ENCODE results near the gene FIGLA.
A peak's percentile ranks its signal among the peaks of the same experiment; 100 is the strongest.

Gene FIGLA

GRCh38 chr2:70767699-70768589 lies 22.5 kb downstream of the FIGLA start, which contains the start of gene ADD2:
TSS of gene ADD2 (minus strand) at chr2:70768200. CDS start at chr2:70706408, 61,792 bp downstream.
- TF ChIP-seq, protein P1, sequence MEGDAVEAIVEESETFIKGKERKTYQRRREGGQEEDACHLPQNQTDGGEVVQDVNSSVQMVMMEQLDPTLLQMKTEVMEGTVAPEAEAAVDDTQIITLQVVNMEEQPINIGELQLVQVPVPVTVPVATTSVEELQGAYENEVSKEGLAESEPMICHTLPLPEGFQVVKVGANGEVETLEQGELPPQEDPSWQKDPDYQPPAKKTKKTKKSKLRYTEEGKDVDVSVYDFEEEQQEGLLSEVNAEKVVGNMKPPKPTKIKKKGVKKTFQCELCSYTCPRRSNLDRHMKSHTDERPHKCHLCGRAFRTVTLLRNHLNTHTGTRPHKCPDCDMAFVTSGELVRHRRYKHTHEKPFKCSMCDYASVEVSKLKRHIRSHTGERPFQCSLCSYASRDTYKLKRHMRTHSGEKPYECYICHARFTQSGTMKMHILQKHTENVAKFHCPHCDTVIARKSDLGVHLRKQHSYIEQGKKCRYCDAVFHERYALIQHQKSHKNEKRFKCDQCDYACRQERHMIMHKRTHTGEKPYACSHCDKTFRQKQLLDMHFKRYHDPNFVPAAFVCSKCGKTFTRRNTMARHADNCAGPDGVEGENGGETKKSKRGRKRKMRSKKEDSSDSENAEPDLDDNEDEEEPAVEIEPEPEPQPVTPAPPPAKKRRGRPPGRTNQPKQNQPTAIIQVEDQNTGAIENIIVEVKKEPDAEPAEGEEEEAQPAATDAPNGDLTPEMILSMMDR (IDR thresholded peaks at IDR 0.05; ENCODE audit: low read depth, low read length) = no peak
- DNase-seq (ENCODE audit: low read depth in 2 of 2) = peak; percentile 3 to 21
- peak within 1 kb of the TSS in 1 of 2 donors; percentile 3 for H3K4me3 ChIP-seq (replicated peaks in 1 of 2; ENCODE audit: low read depth in 2 of 2, low read length in 2 of 2)

DNA sequence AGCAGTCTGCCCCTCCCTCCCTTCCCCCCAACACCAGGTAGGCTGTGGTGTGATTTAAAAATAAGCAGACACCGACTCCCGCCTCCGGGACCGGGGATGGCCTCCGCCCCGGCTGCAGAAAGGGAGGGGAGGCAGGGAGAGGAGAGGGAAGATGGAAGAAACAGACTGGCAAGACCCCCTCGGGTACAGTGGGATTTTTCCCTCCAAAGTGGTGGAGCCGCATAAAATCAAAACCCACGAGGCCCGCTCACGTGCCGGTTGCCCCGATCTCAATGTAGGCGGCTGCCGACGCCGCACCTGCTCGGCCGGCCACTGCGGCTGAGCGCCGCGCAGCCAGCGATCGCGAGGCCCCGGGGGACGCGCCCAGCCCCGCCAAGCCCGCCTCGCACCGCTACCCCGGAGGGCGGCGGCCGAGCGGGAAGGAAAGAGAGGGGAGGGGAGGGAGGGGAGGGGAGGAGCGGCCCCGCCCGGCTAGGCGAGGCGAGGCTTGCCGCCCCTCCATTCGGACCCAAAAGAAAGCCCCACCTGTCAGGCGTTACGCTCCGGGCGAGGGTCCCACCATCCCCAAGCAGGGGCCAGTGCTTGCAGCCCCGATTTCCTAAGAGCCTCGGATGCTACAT lies 23.3 kb downstream of the FIGLA start:
- H3K4me3 ChIP-seq (replicated peaks in 1 of 2; ENCODE audit: low read depth in 2 of 2, low read length in 2 of 2) = no peak overlapping the region
- TF ChIP-seq, protein P1 (IDR thresholded peaks at IDR 0.05; ENCODE audit: low read depth, low read length) = no peak
- no peak for DNase-seq (ENCODE audit: low read depth in 2 of 2)

DNA sequence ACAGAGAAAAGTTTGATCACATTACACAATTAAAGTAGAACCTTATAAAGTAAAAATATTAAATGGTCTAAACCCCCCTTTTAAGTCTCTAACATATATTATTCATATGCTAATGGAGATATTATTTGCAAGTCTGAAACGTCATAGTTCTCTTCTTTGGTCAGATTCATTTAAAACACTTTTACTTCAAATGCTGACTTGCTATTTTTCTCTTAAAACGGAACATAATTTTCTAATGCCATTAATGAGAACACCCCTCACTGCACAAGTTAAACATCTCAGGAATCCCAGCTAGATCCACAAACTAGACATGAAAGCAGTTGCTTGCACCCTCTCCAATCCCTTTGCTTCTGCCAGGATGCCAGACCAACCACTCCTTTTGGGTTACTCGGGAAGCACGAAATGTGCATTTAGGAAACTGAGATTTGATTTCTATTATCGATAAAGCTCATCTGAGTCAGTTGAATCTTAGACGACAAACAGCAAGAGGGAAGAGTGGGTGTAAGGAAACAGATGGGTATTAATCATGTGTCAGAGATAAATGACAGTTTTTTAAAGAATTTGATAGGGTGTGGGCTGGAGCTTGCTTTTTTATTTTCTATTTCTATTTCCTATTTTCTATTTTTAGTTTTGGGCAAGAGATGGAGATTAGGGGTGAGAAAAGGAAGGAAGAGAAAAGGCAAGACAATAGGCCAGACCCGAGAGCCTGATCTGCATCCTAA lies 23.9 kb downstream of the FIGLA start:
- TF ChIP-seq, protein P1 (IDR thresholded peaks at IDR 0.05; ENCODE audit: low read depth, low read length) = no peak
- DNase-seq (ENCODE audit: low read depth in 2 of 2) = no peak
- H3K4me3 ChIP-seq (replicated peaks in 1 of 2; ENCODE audit: low read depth in 2 of 2, low read length in 2 of 2) = no peak overlapping the region

GRCh38 chr2:70765507-70765906 lies 24.9 kb downstream of the FIGLA start:
- no peak overlapping the region for H3K4me3 ChIP-seq (replicated peaks in 1 of 2; ENCODE audit: low read depth in 2 of 2, low read length in 2 of 2)
- TF ChIP-seq, protein P1 (IDR thresholded peaks at IDR 0.05; ENCODE audit: low read depth, low read length) = no peak
- DNase-seq (ENCODE audit: low read depth in 2 of 2) = no peak

GRCh38 chr2:70759446-70759845 lies 31.0 kb downstream of the FIGLA start:
- TF ChIP-seq, protein P1 (IDR thresholded peaks at IDR 0.05; ENCODE audit: low read depth, low read length) = no peak
- no peak overlapping the region for H3K4me3 ChIP-seq (replicated peaks in 1 of 2; ENCODE audit: low read depth in 2 of 2, low read length in 2 of 2)
- DNase-seq (ENCODE audit: low read depth in 2 of 2) = no peak

- DNase-seq (ENCODE audit: low read depth in 2 of 2) = no peak
- TF ChIP-seq, protein P1 (IDR thresholded peaks at IDR 0.05; ENCODE audit: low read depth, low read length) = no peak
These were observed 32.5 kb downstream of the FIGLA start for GRCh38 chr2:70757966-70758365.

More at GRCh38 chr2:70757966-70758365, 32.5 kb downstream of the FIGLA start:
- no peak overlapping the region for H3K4me3 ChIP-seq (replicated peaks in 1 of 2; ENCODE audit: low read depth in 2 of 2, low read length in 2 of 2)
